ENCODE data around the gene SRGAP1.

- TF ChIP-seq GATA2 (IDR thresholded peaks at IDR 0.05; ENCODE audit: low read depth, low read length) (no peak), GATA3 (IDR thresholded peaks at IDR 0.05; ENCODE audit: low read depth, low read length) (no peak)
These were observed 160.1 kb downstream of the SRGAP1 start for GRCh38 chr12:64004641-64005040.

Data from SH-SY5Y (cell line).